ENCODE data around the gene LMX1A.

- no peak for TF ChIP-seq POLR2AphosphoS5 (IDR thresholded peaks at IDR 0.05; ENCODE audit: low read depth)
- no peak for TF ChIP-seq CTCF (IDR thresholded peaks at IDR 0.05; ENCODE audit: insufficient read depth, low read length)
These were observed 75.2 kb downstream of the LMX1A start for GRCh38 chr1:165281207-165281901.
